ENCODE data around the gene KRTAP10-1. TPM values are rescaled to one million over a fixed set of nuclear protein-coding genes. Genes with fewer than 3 reads are reported as not detected.
"Not testable (repeated sequence)": the region's sequence is repeated elsewhere in the genome, so short reads cannot be mapped to it uniquely, and the experiment has no call there.

KRTAP10-1 gene
- total RNA-seq, 1 donor from 2014 or later, result not detected

- Histone ChIP-seq H3K27me3 (no peaks in the 10 kb centered on the region), H3K36me3 (no peaks in the 10 kb centered on the region), H3K4me3 (no peak overlapping the region), H3K9me3 (no peaks in the 10 kb centered on the region), H3K27ac (no peak overlapping the region), H3K4me1 (no peaks in the 10 kb centered on the region)
- no peak for ATAC-seq
- TF ChIP-seq CTCF (IDR thresholded peaks at IDR 0.05), result no peak
- intact Hi-C loops (cut with DNase I), result no loop called here
- peak; percentile 50 for DNase-seq
These were observed 27.6 kb upstream of the KRTAP10-1 start for GRCh38 chr21:44567481-44568171.

DNA sequence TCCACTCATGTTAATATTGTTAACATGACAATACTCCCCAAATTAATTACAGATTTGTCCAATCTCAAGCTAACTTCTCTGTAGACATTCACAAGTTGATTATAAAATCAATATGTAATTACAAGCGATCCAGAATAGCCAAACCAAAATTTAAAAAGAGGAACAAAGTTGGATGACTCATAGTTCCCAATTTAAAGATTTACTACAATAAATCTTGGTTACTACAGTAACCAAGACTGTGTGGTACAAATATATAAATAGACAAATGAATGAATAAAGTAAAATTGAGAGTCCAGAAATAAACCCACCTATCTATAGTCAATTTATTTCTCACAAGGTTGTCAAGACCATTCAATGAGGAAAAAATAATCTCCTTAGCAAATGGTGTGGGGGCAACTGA lies 26.4 kb upstream of the KRTAP10-1 start:
- Histone ChIP-seq H3K9me3 (no peaks in the 10 kb centered on the region), H3K36me3 (no peaks in the 10 kb centered on the region), H3K4me1 (no peaks in the 10 kb centered on the region), H3K4me3 (no peak overlapping the region), H3K27me3 (no peaks in the 10 kb centered on the region), H3K27ac (no peak overlapping the region)
- DNase-seq (no peak), ATAC-seq (peak; percentile 32)
- intact Hi-C loops (cut with DNase I), result no loop called here
- TF ChIP-seq CTCF (IDR thresholded peaks at IDR 0.05), result no peak

DNA sequence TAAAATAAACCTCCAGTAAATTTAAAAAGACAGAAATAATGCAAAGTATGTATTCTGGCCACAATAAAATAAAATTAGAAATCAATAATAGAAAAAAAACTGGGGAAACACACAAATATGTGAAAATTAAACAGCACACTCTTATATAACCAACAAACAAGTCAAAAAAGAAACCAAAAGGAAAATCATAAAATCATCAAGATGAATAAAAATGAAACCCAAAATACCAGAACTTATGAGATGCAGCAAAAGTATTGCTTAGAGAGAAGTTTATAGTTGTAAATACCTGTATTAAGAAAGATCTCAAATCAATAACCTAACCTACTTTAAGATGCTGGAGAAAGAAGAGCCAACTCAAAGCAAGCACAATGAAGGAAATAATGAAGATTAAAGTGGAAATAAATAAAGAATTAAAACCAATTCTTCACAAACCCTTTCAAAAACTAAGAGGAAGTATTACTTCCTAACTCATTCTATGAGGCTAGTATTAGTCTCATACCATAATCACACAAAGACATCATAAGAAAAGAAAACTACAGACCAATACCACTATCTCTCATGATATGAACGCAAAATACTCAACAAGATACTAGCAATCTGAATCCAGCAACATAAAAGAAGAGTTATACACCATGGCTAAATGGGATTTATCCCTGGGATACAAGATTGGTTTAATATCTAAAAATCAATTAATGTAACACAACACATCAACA lies 25.0 kb upstream of the KRTAP10-1 start:
- intact Hi-C loops (cut with DNase I), result no loop called here
- ATAC-seq (no peak), DNase-seq (no peak)
- Histone ChIP-seq H3K4me1 (no peaks in the 10 kb centered on the region), H3K9me3 (no peaks in the 10 kb centered on the region), H3K27me3 (no peaks in the 10 kb centered on the region), H3K27ac (no peak overlapping the region), H3K4me3 (no peak overlapping the region), H3K36me3 (no peaks in the 10 kb centered on the region)
- TF ChIP-seq CTCF (IDR thresholded peaks at IDR 0.05), result no peak

- no peaks in the 10 kb centered on the region for H3K9me3 ChIP-seq
- DNase-seq, result no peak
- no peak for TF ChIP-seq CTCF (IDR thresholded peaks at IDR 0.05)
- no peaks in the 10 kb centered on the region for H3K4me1 ChIP-seq
- no peaks in the 10 kb centered on the region for H3K36me3 ChIP-seq
- H3K4me3 ChIP-seq, result no peak overlapping the region
- intact Hi-C loops (cut with DNase I), result no loop called here
- no peaks in the 10 kb centered on the region for H3K27me3 ChIP-seq
- H3K27ac ChIP-seq, result no peak overlapping the region
- ATAC-seq, result no peak
These were observed 24.1 kb upstream of the KRTAP10-1 start for GRCh38 chr21:44564099-44564498.

- DNase-seq, result peak; percentile 26
- ATAC-seq, result no peak
- H3K4me1 ChIP-seq, result no peaks in the 10 kb centered on the region
- H3K4me3 ChIP-seq, result no peak within 1 kb of the TSS
- intact Hi-C loops (cut with DNase I), result no loop called here
- H3K36me3 ChIP-seq, result no peaks in the 10 kb centered on the region
- no peak within 1 kb of the TSS for H3K27ac ChIP-seq
- peaks cover 9% of the 10 kb centered on the region for H3K27me3 ChIP-seq
- no peak for TF ChIP-seq CTCF (IDR thresholded peaks at IDR 0.05)
- no peaks in the 10 kb centered on the region for H3K9me3 ChIP-seq
These were observed 18.7 kb upstream of the KRTAP10-1 start, which contains the start of gene KRTAP10-3 for GRCh38 chr21:44558695-44559094. KRTAP10-3 (minus strand) TSS chr21:44558795; CDS start chr21:44558715, 80 bp downstream.

DNA sequence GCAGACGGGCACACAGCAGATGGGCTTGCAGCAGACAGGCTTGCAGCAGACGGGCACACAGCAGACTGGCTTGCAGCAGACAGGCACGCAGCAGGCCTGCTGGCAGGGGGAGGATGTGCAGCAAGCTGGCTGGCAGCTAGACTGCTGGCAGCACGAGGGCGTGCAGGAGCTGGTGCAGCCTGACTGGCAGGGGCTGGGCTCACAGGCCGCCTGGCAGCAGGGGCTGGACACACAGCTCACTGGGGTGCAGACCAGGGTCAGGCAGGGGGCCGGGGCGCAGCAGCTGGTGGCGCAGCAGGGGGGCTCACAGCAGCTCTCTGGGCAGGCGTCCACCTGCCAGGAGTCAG lies 18.3 kb upstream of the KRTAP10-1 start:
- H3K4me1 ChIP-seq; H3K27me3 ChIP-seq; ATAC-seq; H3K9me3 ChIP-seq; H3K36me3 ChIP-seq; H3K4me3 ChIP-seq; DNase-seq; H3K27ac ChIP-seq; intact Hi-C loops (cut with DNase I): not testable (repeated sequence)
